GM19099 (cell line): ENCODE results near the gene PIEZO2.

ENCODE experiments used
- POLR2A ChIP-seq: IDR thresholded peaks from 3 replicates; pipeline ENCODE4 v1.6.1; 2011; ENCODE audit warnings: low read depth; ENCODE audit not compliant: insufficient read length; ENCODE audit errors: extremely low read depth

The PIEZO2 gene

GRCh38 chr18:10755855-10756254, 393.5 kb downstream of the PIEZO2 start:
- no peak for TF ChIP-seq POLR2A

GRCh38 chr18:10754128-10754527, 395.2 kb downstream of the PIEZO2 start:
- TF ChIP-seq POLR2A, result no peak

GRCh38 chr18:10752382-10752781, 397.0 kb downstream of the PIEZO2 start:
- TF ChIP-seq POLR2A, result no peak

GRCh38 chr18:10751653-10752052, 397.7 kb downstream of the PIEZO2 start:
- no peak for TF ChIP-seq POLR2A

- no peak for TF ChIP-seq POLR2A
Observed at GRCh38 chr18:10750191-10751035, 399.0 kb downstream of the PIEZO2 start.

GRCh38 chr18:10748641-10749040, 400.7 kb downstream of the PIEZO2 start:
- no peak for TF ChIP-seq POLR2A

DNA sequence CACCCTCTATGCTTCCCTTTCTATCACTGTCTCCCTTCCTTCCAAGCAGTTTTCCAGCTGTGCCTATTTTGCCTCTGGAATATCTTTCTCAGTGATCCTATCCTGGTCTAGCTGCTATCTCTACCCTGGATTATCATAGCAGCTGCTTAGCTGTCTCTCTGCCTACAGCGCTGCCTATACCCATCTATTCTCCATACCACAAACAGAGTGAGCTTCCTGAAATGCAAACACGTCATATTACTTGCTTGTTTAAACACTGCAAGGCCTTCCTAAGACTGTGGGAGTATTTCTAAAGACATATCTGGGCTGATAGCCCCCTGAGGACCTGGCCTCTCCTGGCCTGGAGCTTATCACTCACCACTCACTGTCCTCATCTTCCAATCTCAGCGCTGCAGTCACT, 403.4 kb downstream of the PIEZO2 start:
- no peak for TF ChIP-seq POLR2A

DNA sequence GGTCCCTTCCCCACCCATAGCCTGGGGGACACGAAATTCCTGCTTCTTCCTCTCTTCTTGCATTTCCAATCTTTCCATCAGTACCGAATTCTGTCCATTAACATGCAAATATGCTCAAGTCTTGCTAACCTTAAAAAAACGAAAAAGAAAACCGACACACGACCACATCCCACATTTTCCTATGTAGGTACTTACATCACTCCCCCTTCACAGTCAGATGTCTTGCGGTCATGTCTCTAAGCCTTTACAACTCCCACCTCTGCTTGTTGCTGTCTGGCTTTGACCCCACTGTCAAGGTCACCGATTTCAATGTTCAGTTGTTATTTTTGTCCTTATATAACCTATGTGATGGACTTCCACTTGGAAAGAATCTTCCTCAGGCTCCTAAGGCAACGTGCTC, 404.1 kb downstream of the PIEZO2 start:
- no peak for TF ChIP-seq POLR2A

- no peak for TF ChIP-seq POLR2A
Observed at GRCh38 chr18:10743766-10744165, 405.6 kb downstream of the PIEZO2 start.

GRCh38 chr18:10739152-10739551, 410.2 kb downstream of the PIEZO2 start:
- TF ChIP-seq POLR2A, result no peak

DNA sequence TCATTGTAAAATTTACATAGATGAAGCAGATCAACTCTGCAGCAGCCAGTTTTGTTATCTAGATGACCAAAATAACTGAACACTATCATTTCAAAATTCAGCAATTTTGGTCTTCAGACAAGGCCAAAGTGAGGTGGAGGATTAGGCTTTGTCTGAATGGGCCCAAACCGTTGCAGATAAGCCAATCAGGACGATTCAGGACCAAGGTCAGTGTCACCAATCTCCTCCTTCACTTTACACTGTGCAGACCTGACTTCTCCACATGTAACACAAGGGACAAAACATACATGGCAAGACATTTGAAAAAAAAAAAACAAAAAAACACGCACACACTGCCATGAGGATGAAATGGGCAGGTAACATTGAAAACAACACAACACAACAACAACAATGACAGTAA, 412.4 kb downstream of the PIEZO2 start:
- TF ChIP-seq POLR2A, result no peak

DNA sequence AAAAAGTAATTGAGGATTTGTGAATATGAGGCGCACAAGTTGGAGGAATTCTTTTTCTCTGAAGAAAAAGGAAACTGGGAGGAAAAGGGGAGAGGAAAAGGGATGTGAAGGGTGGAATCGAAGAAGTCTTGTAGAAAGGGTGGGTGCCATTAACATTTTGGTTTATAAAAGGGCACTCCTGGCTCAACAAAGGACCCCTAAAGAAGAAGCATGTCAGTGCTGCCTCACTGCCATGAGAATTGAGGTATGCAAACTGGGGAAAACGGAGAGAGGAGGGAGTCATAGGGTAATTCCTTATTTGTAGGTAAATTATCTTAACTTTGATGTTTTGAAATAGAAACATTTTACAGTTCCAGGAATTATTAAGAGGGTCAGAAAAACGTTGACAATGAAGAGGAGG, 416.4 kb downstream of the PIEZO2 start:
- no peak for TF ChIP-seq POLR2A

GRCh38 chr18:10727477-10727876, 421.9 kb downstream of the PIEZO2 start:
- no peak for TF ChIP-seq POLR2A

GRCh38 chr18:10726198-10727068, 422.9 kb downstream of the PIEZO2 start:
- TF ChIP-seq POLR2A, result no peak

- no peak for TF ChIP-seq POLR2A
Observed at GRCh38 chr18:10724666-10725065, 424.7 kb downstream of the PIEZO2 start.

- no peak for TF ChIP-seq POLR2A
Observed at GRCh38 chr18:10723496-10723895, 425.9 kb downstream of the PIEZO2 start.
